Memory B cell (primary cell): ENCODE results near the gene TSPAN18.

ENCODE experiments used
- ATAC-seq: fragments of 150-1000 bp; cut with Tn5 transposase; 2 replicates; pipeline ENCODE4 v1.10.0; 2021; ENCODE audit warnings: low read depth, mild to moderate bottlenecking, moderate library complexity
- DNase-seq, 2 donors: peaks; one replicate each; pipeline ENCODE4 v3.0.0; 2022; ENCODE audit warnings: low spot score in 2 of 2
- H3K27ac Mint-ChIP-seq: one replicate; pipeline ENCODE4 v1.8.0; 2022; ENCODE audit warnings: mild to moderate bottlenecking, moderate library complexity, mixed read lengths
- H3K27me3 Mint-ChIP-seq: one replicate; pipeline ENCODE4 v1.8.0; 2022; ENCODE audit warnings: mixed read lengths
- H3K36me3 Mint-ChIP-seq: one replicate; pipeline ENCODE4 v1.8.0; 2022; ENCODE audit warnings: mild to moderate bottlenecking, mixed read lengths
- H3K4me1 Mint-ChIP-seq: one replicate; pipeline ENCODE4 v1.8.0; 2022; ENCODE audit warnings: mixed read lengths
- H3K4me3 Mint-ChIP-seq: one replicate; pipeline ENCODE4 v1.8.0; 2022; ENCODE audit warnings: mild to moderate bottlenecking, moderate library complexity, mixed read lengths
- H3K9me3 Mint-ChIP-seq: one replicate; pipeline ENCODE4 v1.8.0; 2022; ENCODE audit warnings: mixed read lengths

Gene TSPAN18

GRCh38 chr11:44809283-44809682 is 82.5 kb downstream of the TSPAN18 start:
- no peak overlapping the region for H3K4me3 Mint-ChIP-seq
- DNase-seq (no peak), ATAC-seq (no peak)
- H3K27me3 Mint-ChIP-seq: no peaks in the 10 kb centered on the region
- H3K36me3 Mint-ChIP-seq: no peaks in the 10 kb centered on the region
- no peaks in the 10 kb centered on the region for H3K4me1 Mint-ChIP-seq
- no peak overlapping the region for H3K27ac Mint-ChIP-seq
- no peaks in the 10 kb centered on the region for H3K9me3 Mint-ChIP-seq

DNA sequence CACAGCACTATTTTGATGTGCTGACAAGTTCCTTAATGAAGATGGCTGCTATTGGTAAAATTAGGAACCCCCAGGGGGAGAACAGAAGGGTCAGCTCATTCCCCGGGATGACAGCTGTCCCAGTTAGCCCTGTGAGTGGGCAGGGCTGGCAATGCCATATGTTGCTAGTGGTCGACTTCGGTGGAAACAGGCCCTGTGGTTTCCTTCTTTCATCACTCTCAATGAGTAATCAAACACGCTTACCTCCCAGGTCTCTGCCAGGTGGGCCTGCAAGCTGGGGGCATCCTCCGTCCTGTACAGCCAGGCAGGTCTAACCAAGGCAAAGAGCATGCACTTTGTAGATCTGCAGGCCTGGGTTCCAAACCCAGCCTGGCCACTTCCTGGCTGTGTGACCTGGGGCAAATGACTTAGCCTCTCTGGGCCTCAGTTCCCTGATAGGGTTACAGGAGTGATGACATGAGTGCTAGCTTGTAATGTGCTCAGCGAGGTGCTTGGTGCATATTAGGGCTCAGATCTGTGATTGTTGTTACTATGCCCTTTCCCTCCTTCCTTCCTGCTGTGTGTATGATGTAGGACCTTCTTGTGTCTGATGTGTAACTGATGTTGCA is 85.2 kb downstream of the TSPAN18 start:
- Mint-ChIP-seq H3K27ac (no peak overlapping the region), H3K27me3 (no peaks in the 10 kb centered on the region), H3K4me3 (no peak overlapping the region), H3K36me3 (no peaks in the 10 kb centered on the region), H3K4me1 (no peaks in the 10 kb centered on the region), H3K9me3 (no peaks in the 10 kb centered on the region)
- ATAC-seq (no peak), DNase-seq (no peak)

DNA sequence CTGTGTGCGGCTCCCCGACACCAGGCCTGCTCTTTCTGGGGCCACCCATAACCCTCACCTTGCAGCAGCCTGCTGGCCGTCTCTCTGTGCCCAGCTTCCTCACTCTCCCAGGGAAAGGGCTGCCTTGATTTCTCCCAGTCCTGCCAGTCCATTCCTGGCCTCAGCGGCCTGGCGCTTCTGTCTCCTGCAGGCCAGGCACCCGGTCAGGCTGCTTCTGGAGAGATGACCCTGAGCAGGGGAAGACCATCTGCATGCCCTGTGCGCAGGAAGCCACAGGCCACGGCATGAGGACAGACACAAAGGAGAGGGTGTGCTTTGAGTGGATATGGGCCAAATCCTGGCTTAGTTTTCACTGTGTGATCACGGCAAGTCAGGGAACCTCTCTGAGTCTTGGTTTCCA is 86.2 kb downstream of the TSPAN18 start:
- H3K36me3 Mint-ChIP-seq: no peaks in the 10 kb centered on the region
- no peak for DNase-seq
- no peak for ATAC-seq
- no peaks in the 10 kb centered on the region for H3K27me3 Mint-ChIP-seq
- H3K27ac Mint-ChIP-seq: no peak overlapping the region
- H3K4me3 Mint-ChIP-seq: no peak overlapping the region
- H3K4me1 Mint-ChIP-seq: no peaks in the 10 kb centered on the region
- no peaks in the 10 kb centered on the region for H3K9me3 Mint-ChIP-seq

DNA sequence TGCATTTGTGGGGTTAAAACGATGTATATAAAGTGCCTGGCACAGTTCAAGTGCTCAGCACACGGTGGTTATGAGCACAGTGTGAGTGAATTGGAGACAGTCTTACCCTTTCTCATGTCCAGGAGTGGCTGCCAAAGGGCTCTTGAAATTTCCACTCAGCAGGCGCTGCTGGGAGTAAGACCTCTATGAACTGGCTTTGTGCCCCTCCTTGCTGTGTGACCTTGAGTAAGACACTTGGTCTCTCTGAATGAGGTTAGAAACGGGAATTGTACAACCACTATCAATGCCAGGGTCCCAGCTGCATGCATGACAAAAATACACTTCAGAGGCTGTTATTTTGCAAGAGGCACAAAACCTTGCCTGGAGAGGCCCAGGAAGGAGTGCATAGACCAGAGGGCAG is 86.6 kb downstream of the TSPAN18 start:
- DNase-seq (no peak), ATAC-seq (no peak)
- H3K27me3 Mint-ChIP-seq: no peaks in the 10 kb centered on the region
- no peaks in the 10 kb centered on the region for H3K4me1 Mint-ChIP-seq
- no peaks in the 10 kb centered on the region for H3K9me3 Mint-ChIP-seq
- no peak overlapping the region for H3K27ac Mint-ChIP-seq
- no peak overlapping the region for H3K4me3 Mint-ChIP-seq
- no peaks in the 10 kb centered on the region for H3K36me3 Mint-ChIP-seq

GRCh38 chr11:44814881-44815592 is 88.3 kb downstream of the TSPAN18 start:
- H3K27ac Mint-ChIP-seq: peak overlapping the region; percentile 1
- H3K9me3 Mint-ChIP-seq: no peaks in the 10 kb centered on the region
- no peaks in the 10 kb centered on the region for H3K4me1 Mint-ChIP-seq
- H3K27me3 Mint-ChIP-seq: no peaks in the 10 kb centered on the region
- no peak for ATAC-seq
- H3K4me3 Mint-ChIP-seq: no peak overlapping the region
- DNase-seq: no peak
- no peaks in the 10 kb centered on the region for H3K36me3 Mint-ChIP-seq

DNA sequence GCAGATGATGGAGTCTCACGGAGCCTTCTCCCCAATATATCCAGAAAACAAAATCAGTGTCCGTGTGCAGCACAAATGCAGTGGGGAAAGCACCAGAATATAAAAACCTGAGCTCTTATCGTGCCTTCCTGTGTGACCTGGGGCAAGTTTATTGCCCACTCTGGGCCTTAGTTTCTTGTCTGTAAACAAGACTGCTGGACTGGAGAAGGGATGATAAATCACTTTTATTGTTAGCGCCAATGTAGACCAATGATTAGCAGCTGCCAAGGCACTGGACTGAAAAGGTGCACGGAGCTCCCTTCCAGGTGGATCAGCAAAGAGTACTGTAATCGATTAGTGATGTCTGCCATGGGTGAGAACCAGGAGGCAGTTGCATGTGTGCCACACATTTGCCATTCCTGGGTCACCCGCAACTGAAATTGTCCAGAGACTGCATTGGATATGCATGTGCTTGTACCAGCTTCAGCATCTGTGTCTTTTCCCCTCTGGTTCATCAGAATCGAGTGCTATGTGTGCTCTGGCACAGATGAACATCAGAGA is 89.2 kb downstream of the TSPAN18 start:
- Mint-ChIP-seq H3K27ac (no peak overlapping the region), H3K36me3 (no peaks in the 10 kb centered on the region), H3K4me3 (no peak overlapping the region), H3K4me1 (no peaks in the 10 kb centered on the region), H3K27me3 (no peaks in the 10 kb centered on the region), H3K9me3 (no peaks in the 10 kb centered on the region)
- DNase-seq: no peak
- no peak for ATAC-seq

GRCh38 chr11:44816761-44817160 is 90.0 kb downstream of the TSPAN18 start:
- H3K27me3 Mint-ChIP-seq: no peaks in the 10 kb centered on the region
- H3K4me1 Mint-ChIP-seq: no peaks in the 10 kb centered on the region
- no peak overlapping the region for H3K27ac Mint-ChIP-seq
- ATAC-seq: no peak
- no peak overlapping the region for H3K4me3 Mint-ChIP-seq
- DNase-seq: no peak
- no peaks in the 10 kb centered on the region for H3K36me3 Mint-ChIP-seq
- no peaks in the 10 kb centered on the region for H3K9me3 Mint-ChIP-seq

DNA sequence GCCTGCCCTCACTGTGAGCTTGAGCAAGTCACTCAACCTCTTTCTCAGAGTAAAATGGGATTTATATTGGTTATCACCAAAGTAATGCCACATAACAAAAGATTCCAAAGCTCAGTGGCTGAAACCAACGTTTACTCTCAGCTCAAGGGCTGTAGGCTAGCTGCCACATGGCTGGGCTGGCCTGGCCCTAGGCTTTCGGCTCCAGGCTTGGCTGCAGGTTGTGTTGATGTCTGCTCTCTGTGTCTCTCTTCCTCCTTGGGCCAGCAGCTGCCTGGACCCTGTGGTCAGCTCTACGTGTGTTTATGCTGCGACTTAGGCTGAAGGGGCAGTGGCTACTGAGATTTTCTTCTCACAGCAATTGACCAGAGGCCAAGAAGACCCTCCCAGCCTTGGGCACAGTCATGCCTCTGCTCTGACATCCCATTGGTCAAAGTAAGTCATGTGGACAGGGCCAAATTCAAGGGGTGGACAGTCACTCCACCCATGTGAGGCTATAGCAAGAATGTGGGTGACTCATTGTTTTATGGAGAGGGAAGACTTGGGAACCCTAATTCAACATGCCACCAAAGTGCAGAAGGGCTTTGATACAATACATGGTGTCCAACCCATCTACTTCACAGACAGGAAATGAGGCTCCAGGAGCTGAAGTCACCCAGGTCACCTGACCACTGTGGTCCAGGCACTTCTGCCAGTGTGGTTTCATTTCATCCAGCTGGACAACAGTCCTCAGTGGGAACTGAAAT is 90.6 kb downstream of the TSPAN18 start:
- no peak for DNase-seq
- ATAC-seq: no peak
- H3K36me3 Mint-ChIP-seq: no peaks in the 10 kb centered on the region
- H3K27me3 Mint-ChIP-seq: no peaks in the 10 kb centered on the region
- H3K9me3 Mint-ChIP-seq: no peaks in the 10 kb centered on the region
- H3K4me1 Mint-ChIP-seq: no peaks in the 10 kb centered on the region
- H3K27ac Mint-ChIP-seq: no peak overlapping the region
- H3K4me3 Mint-ChIP-seq: no peak overlapping the region

DNA sequence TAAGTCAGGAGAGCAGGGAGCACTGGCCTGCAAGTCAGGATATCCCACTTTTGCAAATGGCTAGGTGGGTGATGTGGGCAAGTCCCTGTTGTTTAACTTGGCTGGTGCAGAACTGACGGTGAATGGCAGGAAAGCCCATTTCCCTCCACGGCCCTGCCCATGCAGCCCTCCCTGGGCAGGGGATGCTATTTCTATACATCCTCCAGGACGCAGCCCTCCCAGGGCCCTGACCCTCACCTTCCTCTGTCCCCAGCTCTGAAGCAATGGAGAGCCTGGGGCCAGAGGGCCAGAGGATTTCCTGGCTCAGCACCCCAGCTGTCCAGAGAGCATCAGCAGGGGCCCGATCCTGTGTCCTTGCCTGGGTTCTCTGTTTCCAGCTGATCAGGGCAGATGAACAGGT is 91.3 kb downstream of the TSPAN18 start:
- Mint-ChIP-seq H3K4me1 (no peaks in the 10 kb centered on the region), H3K27me3 (peaks cover under 1% of the 10 kb centered on the region), H3K36me3 (no peaks in the 10 kb centered on the region), H3K9me3 (peaks cover 1% of the 10 kb centered on the region), H3K27ac (no peak overlapping the region), H3K4me3 (no peak overlapping the region)
- no peak for DNase-seq
- ATAC-seq: no peak

- DNase-seq: no peak
- Mint-ChIP-seq H3K27me3 (peaks cover 1% of the 10 kb centered on the region), H3K36me3 (no peaks in the 10 kb centered on the region), H3K9me3 (peaks cover 4% of the 10 kb centered on the region), H3K4me1 (no peaks in the 10 kb centered on the region), H3K27ac (no peak overlapping the region), H3K4me3 (no peak overlapping the region)
- ATAC-seq: no peak
Measured at GRCh38 chr11:44819346-44819745, 92.6 kb downstream of the TSPAN18 start.

GRCh38 chr11:44822369-44822768 is 95.6 kb downstream of the TSPAN18 start:
- peaks cover 1% of the 10 kb centered on the region for H3K27me3 Mint-ChIP-seq
- H3K4me3 Mint-ChIP-seq: no peak overlapping the region
- ATAC-seq (no peak), DNase-seq (no peak)
- H3K27ac Mint-ChIP-seq: no peak overlapping the region
- peaks cover 4% of the 10 kb centered on the region for H3K9me3 Mint-ChIP-seq
- H3K4me1 Mint-ChIP-seq: no peaks in the 10 kb centered on the region
- H3K36me3 Mint-ChIP-seq: no peaks in the 10 kb centered on the region

- Mint-ChIP-seq H3K27me3 (peaks cover 1% of the 10 kb centered on the region), H3K27ac (no peak overlapping the region), H3K4me1 (no peaks in the 10 kb centered on the region), H3K36me3 (no peaks in the 10 kb centered on the region), H3K4me3 (no peak overlapping the region), H3K9me3 (peaks cover 4% of the 10 kb centered on the region)
- DNase-seq: no peak
- ATAC-seq: no peak
Measured at GRCh38 chr11:44823006-44823405, 96.2 kb downstream of the TSPAN18 start.

GRCh38 chr11:44823868-44824267 is 97.1 kb downstream of the TSPAN18 start:
- peaks cover 1% of the 10 kb centered on the region for H3K27me3 Mint-ChIP-seq
- H3K27ac Mint-ChIP-seq: no peak overlapping the region
- DNase-seq (no peak), ATAC-seq (no peak)
- no peak overlapping the region for H3K4me3 Mint-ChIP-seq
- no peaks in the 10 kb centered on the region for H3K4me1 Mint-ChIP-seq
- peaks cover 4% of the 10 kb centered on the region for H3K9me3 Mint-ChIP-seq
- H3K36me3 Mint-ChIP-seq: no peaks in the 10 kb centered on the region

GRCh38 chr11:44824300-44824704 is 97.5 kb downstream of the TSPAN18 start:
- DNase-seq: no peak
- no peaks in the 10 kb centered on the region for H3K36me3 Mint-ChIP-seq
- no peaks in the 10 kb centered on the region for H3K4me1 Mint-ChIP-seq
- peaks cover 4% of the 10 kb centered on the region for H3K9me3 Mint-ChIP-seq
- H3K27me3 Mint-ChIP-seq: peaks cover 1% of the 10 kb centered on the region
- H3K4me3 Mint-ChIP-seq: no peak overlapping the region
- H3K27ac Mint-ChIP-seq: no peak overlapping the region
- no peak for ATAC-seq
